ENCODE data around the gene GLI3.

Gene GLI3

GRCh38 chr7:42012313-42012712 is 224.7 kb downstream of the GLI3 start:
- in situ Hi-C loops (cut with MboI; ENCODE audit: low sequenced_read_pairs), result no loop called here

GRCh38 chr7:42011846-42012245 is 225.2 kb downstream of the GLI3 start:
- in situ Hi-C loops (cut with MboI; ENCODE audit: low sequenced_read_pairs), result no loop called here

GRCh38 chr7:42010751-42011150 is 226.3 kb downstream of the GLI3 start:
- in situ Hi-C loops (cut with MboI; ENCODE audit: low sequenced_read_pairs), result no loop called here

GRCh38 chr7:42006801-42007513 is 230.1 kb downstream of the GLI3 start:
- in situ Hi-C loops (cut with MboI; ENCODE audit: low sequenced_read_pairs), result no loop called here

- in situ Hi-C loops (cut with MboI; ENCODE audit: low sequenced_read_pairs), result no loop called here
Observed at GRCh38 chr7:42002654-42003053, 234.4 kb downstream of the GLI3 start.

- in situ Hi-C loops (cut with MboI; ENCODE audit: low sequenced_read_pairs), result no loop called here
Observed at GRCh38 chr7:41999736-42000283, 237.2 kb downstream of the GLI3 start.

GRCh38 chr7:41998041-41998440 is 239.0 kb downstream of the GLI3 start:
- in situ Hi-C loops (cut with MboI; ENCODE audit: low sequenced_read_pairs), result no loop called here

- in situ Hi-C loops (cut with MboI; ENCODE audit: low sequenced_read_pairs), result no loop called here
Observed at GRCh38 chr7:41997151-41997550, 239.9 kb downstream of the GLI3 start.

GRCh38 chr7:41996381-41997035 is 240.5 kb downstream of the GLI3 start:
- in situ Hi-C loops (cut with MboI; ENCODE audit: low sequenced_read_pairs), result no loop called here

- in situ Hi-C loops (cut with MboI; ENCODE audit: low sequenced_read_pairs), result no loop called here
Observed at GRCh38 chr7:41995632-41996271, 241.3 kb downstream of the GLI3 start.

GRCh38 chr7:41994746-41995110 is 242.3 kb downstream of the GLI3 start:
- in situ Hi-C loops (cut with MboI; ENCODE audit: low sequenced_read_pairs), result no loop called here

- in situ Hi-C loops (cut with MboI; ENCODE audit: low sequenced_read_pairs), result no loop called here
Observed at GRCh38 chr7:41994036-41994745, 242.8 kb downstream of the GLI3 start.

- in situ Hi-C loops (cut with MboI; ENCODE audit: low sequenced_read_pairs), result no loop called here
Observed at GRCh38 chr7:41992881-41993867, 243.8 kb downstream of the GLI3 start.

- in situ Hi-C loops (cut with MboI; ENCODE audit: low sequenced_read_pairs), result no loop called here
Observed at GRCh38 chr7:41984888-41985287, 252.1 kb downstream of the GLI3 start.

- in situ Hi-C loops (cut with MboI; ENCODE audit: low sequenced_read_pairs), result no loop called here
Observed at GRCh38 chr7:41981046-41982040, 255.7 kb downstream of the GLI3 start.

- in situ Hi-C loops (cut with MboI; ENCODE audit: low sequenced_read_pairs), result no loop called here
Observed at GRCh38 chr7:41979834-41980307, 257.1 kb downstream of the GLI3 start.

- in situ Hi-C loops (cut with MboI; ENCODE audit: low sequenced_read_pairs), result no loop called here
Observed at GRCh38 chr7:41978858-41979257, 258.2 kb downstream of the GLI3 start.

- in situ Hi-C loops (cut with MboI; ENCODE audit: low sequenced_read_pairs), result no loop called here
Observed at GRCh38 chr7:41977661-41978060, 259.3 kb downstream of the GLI3 start.

GRCh38 chr7:41977151-41977651 is 259.8 kb downstream of the GLI3 start:
- in situ Hi-C loops (cut with MboI; ENCODE audit: low sequenced_read_pairs), result no loop called here
